HG03095 (cell line): ENCODE data around the gene ACTL6B.
"Not testable (repeated sequence)": the region's sequence is repeated elsewhere in the genome, so short reads cannot be mapped to it uniquely, and the experiment has no call there.

Experiments
- ATAC-seq: cut with Tn5 transposase; IDR thresholded peaks from one replicate; pipeline ENCODE4 v1.9.1; 2021; ENCODE audit warnings: moderate library complexity; ENCODE audit not compliant: unreplicated experiment

The ACTL6B gene

GRCh38 chr7:100655908-100656674 lies at the start of gene ACTL6B:
ACTL6B (minus strand) TSS chr7:100656448; CDS start chr7:100656354, 94 bp downstream.
- ATAC-seq: no peak

GRCh38 chr7:100705320-100705752 lies 49.1 kb upstream of the ACTL6B start:
- ATAC-seq: peak; percentile 55

- not testable (repeated sequence) for ATAC-seq
Measured at GRCh38 chr7:100701089-100701488, 44.8 kb upstream of the ACTL6B start.

DNA sequence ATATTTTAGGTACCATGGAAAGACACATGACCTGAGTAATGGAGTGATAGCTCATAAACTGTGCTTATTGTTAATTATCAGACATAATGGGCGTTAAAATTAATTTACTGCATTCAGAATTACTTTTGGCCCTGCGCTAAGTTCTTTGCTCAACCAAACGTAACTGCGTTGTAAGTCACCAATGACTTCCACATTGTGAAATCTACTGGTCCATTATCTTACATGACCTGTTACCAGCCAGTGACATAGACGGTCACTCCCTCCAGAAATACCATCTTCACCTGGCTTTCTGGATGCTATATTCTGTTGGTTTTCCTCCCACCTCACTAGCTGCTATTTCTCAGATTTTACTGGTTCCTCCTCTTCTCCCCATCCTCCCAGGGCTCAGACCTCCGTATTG lies 42.8 kb upstream of the ACTL6B start:
- ATAC-seq: no peak

- ATAC-seq: no peak
Measured at GRCh38 chr7:100696123-100696521, 39.9 kb upstream of the ACTL6B start.

DNA sequence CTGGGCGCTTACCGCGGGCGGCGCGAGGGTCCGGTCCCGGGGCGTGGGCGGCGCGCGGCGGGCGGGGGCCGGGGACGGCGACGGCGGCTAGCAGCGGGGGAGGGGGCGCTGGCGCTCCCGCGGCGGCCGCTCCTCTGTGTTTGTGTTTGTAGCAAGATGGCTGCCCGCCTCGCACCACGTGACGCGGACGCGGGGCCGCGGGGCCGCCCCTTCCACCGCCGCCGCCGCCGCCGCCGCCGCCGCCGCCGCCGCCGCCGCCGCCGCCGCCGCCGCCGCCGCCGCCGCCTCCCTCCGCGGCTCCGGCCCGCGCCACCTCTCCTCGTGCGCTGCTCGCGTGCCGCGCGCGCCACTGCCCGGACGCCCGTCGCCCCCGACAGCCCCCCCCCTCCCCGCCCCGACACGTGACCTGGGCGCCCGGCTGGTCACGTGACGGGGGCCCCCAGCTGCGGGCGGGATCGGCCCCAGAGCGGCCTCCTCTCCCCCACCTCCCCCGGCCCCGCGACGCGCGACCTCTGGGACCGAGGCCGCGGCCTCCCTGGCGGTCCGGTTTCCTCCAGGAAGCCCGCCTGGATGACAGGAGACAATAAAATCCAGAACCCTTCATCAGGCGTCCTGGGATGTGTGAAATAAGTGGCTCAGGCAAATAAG lies 38.0 kb upstream of the ACTL6B start, which contains the start of gene GIGYF1:
Gene GIGYF1 (minus strand): TSS at position 153 of the 648 bp plus-strand sequence. CDS start 6,012 bp downstream, outside the sequence.
- peak; percentile 34 for ATAC-seq

- ATAC-seq: peak; percentile 21
Measured at GRCh38 chr7:100693312-100694097, 37.3 kb upstream of the ACTL6B start.

DNA sequence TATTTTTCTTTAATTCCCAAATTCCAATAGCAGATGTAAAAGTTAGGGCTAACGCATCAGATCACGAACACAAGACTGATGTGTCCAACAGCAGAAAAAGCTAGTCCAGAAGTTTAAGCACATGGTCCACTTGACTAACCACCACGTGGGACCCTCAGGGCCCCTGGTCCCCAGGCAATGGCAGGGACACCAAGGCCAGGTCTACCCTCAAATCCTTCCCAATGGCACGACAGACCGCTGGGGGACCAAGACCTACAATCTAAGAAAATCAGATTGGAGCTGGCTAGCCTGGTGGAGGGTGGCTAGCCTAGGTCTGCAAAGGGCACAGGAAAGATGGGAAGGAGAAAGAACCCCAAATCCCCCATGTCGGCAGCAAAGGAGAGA lies 36.3 kb upstream of the ACTL6B start:
- no peak for ATAC-seq

DNA sequence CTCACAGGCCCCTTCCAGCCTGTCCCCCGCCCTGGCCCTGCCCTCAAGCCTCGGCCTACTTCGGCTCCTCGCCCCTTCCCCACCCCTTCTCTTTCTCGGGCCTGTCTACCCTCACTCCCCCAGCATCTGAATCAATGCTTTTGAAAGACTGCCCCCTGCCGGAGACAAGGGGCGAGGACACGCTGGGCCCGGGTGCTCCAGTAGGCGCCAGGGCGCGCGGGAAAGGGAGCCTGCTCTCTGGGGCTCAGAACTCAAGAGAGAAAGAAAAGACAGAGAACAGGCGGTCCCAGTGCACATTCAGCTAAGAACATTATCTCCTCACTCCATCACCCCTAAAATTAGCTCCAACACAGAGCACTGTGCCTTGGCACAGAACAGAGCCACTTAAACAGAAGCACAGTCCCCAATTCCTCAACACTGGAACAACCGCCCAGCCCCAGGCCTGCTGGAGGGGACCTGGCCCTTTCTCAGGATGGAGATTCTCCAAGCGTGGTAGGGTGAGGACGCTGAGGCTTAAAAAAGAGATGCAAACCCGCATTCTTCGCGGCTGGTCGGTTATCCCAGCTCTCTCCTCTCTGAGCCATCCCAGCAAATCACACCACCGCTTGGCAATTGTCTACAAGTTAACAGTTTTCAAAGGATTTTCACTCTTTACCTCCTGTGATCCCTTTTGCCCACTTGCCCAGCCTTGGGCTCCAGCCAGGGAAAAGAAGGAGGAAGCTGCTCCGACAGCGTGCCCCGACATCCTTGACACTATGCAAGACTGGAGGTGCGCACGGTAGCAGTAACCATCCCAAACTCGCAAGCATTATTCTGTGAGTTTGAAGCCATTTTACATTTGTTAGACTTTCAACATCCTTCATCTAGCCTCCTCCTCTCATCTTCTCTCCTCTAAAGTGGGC lies 35.7 kb upstream of the ACTL6B start:
- no peak for ATAC-seq

DNA sequence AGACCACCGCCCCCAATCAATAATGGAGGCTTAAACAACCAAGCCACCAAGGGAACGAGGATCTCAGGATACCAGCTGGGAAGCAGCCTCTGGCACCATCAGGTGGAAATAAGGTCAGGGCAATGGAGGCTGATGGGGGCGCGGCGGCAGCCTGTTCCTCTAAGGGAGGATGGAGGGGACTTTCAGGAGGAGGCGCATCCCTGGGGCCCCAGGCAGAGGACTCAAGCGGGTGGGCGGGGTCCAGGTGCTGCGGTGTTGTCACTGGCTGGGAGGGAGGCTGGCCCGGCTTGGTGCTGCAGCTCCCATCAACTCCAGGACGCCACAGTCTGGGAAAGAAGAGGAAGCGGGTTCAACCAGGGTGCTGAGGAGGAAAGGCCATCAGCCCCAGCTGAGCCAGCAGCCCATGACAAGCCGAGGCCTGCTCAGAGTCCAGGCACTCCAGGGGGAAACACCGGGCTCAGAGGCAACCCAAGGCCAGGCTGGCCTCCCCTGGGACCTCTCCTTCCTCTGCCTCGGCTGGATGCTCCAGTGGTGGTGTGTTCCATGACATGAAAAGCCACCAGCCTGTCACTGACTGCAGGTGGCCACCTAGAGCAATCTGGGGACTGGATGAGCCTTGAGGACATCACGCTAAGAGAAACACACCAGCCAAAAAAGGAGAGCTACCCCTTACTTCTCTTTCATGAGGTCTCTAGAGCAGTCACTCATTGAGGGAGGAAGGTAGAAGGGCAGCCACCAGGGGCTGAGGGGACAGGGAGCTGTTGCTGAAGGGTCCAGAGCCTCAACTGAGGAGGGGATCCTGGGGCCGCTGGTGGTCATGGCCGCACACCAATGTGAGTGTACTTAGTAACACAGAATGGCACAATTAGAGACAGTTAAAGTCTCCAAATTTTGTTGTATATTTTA lies 33.2 kb upstream of the ACTL6B start:
- ATAC-seq: no peak

DNA sequence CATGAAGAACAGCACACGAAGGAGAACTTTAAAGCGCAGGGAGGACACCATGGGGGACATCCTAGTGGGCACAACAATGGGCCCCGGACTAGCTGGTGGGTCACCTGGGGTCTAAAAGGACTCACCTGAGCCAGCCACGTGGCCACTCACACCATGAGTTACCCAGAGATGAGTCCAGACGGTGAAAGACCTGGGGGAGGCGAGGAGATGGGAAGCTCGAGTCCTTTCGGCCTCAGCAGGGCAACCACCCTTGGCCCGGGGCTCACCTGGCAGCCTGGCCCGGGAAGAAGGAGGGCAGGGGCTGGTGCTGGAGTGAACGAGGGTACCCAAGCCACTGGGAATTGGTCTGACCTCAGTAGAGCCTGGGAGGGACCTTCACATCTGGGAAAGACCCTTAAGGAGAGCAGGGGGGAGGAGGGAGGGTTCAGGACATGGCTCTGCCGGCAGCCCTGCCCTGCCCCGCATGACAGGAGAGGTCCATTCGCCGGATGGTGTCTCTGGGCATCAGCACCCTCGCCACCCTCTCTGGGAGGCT lies 32.1 kb upstream of the ACTL6B start:
- ATAC-seq: no peak

- no peak for ATAC-seq
Measured at GRCh38 chr7:100687751-100688300, 31.6 kb upstream of the ACTL6B start.

DNA sequence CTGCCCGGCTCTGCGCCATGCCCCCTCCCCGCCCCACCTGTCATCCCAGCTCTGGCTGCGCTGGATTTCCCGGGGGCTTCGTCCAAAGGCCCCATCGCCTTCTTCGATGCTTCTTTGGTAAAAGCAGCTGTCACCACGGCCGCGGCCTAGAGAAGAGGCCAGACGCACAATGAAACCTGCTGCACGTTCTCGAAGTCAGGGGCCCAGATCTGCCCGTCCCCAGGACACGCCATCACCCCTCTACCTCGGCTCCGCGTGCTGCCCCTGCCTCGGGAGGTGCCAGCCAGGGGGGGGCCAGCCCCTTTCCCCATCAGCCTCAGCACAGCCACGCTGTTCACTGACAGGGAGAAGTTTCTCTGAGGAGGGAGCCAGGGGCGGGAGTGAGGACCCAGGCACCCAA lies 31.0 kb upstream of the ACTL6B start:
- no peak for ATAC-seq

- ATAC-seq: no peak
Measured at GRCh38 chr7:100686822-100687211, 30.6 kb upstream of the ACTL6B start.

GRCh38 chr7:100686201-100686821 lies 30.1 kb upstream of the ACTL6B start:
- ATAC-seq: no peak

GRCh38 chr7:100685631-100686145 lies 29.4 kb upstream of the ACTL6B start:
- ATAC-seq: no peak

- ATAC-seq: no peak
Measured at GRCh38 chr7:100685049-100685605, 28.9 kb upstream of the ACTL6B start.

DNA sequence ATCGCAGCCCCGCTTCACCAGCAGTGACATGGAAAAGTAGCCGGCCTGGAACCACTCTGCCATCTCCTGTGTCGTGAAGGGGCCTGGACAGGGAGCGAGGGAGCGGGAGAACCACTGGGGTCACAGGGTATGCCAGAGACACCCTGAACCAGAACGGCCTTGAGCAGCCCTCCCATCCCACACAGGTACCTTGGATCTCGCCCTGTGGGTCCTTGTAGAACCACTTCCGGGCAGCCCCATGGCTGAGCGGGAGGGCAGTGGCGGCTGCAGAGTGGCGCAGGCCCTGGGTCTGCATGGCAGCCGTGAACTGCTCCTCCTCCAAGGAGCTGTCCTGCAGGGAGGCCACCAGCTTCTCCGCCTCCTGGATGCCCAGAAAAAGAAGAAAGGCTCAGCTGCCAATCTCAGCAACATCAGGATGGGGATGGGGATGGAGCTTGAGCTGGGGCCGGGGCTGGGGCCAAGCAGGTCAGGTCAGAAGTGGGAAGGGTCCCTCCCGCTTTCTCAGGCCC lies 28.3 kb upstream of the ACTL6B start:
- ATAC-seq: no peak
